H1 (cell line): ENCODE measurements around the gene COG3. TPM values are rescaled to one million over a fixed set of nuclear protein-coding genes. Genes with fewer than 3 reads are reported as not detected.

Source experiments
- SP4 ChIP-seq: IDR thresholded peaks from 2 replicates; pipeline ENCODE4 v1.6.1; 2012; ENCODE audit warnings: low read length, inconsistent platforms
- polyA plus RNA-seq, 7 experiments: library from polyadenylated mRNA; depleted of rRNA in 3 of 7; stranded (reverse) in 5 of 7; unstranded in 2 of 7; fragments of >200 nt in 5 of 7; fragments of 200-250 nt in 2 of 7; gene quantifications; 1 replicate in 5 of 7; 2 replicates in 1 of 7; 4 replicates in 1 of 7; pipeline versions ENCODE4 v1.2.1 to v1.2.3, GENCODE V29; 2011 to 2013; ENCODE audit warnings: missing spikeins in 2 of 7, mixed read lengths in 2 of 7
- total RNA-seq: library from RNA; stranded (reverse); fragmentation: NEBNext Ultra II Directional; extraction: Animal tissue kit (Norgen Biotek cat#: 25700); gene quantifications from 2 replicates; pipeline ENCODE4 v1.2.1, GENCODE V29; 2021

COG3 gene
- total and polyA plus RNA-seq, 2 of the 8 experiments (the other 6 are each of a cell fraction or from before 2014, with no cell fraction given) = 12.7 to 13.5 TPM

GRCh38 chr13:45472171-45472705 is 7.5 kb downstream of the COG3 start (continued):
- no peak for TF ChIP-seq SP4
- TF ChIP-seq, all 59 proteins: peak for 0
